Keratinocyte (primary cell): ENCODE data around the gene TMEM231. TPM values are rescaled to one million over a fixed set of nuclear protein-coding genes. Genes with fewer than 3 reads are reported as not detected.

Experiments used
- DNase-seq: peaks from one replicate; pipeline ENCODE4 v3.0.0-alpha.2; 2011; ENCODE audit warnings: low read depth, missing footprints, low spot score
- FAIRE-seq: peaks from 2 replicates; lab custom pipeline; 2011; peaks lifted over from hg19 to GRCh38; lab: Jason Lieb, UNC
- H2AFZ ChIP-seq: 2 replicates; pipeline ENCODE4 v1.6.0; 2012; ENCODE audit warnings: low read length, control low read depth, inconsistent platforms; ENCODE audit not compliant: control insufficient read depth
- H3K27ac ChIP-seq: 2 replicates; pipeline ENCODE4 v1.5.1; 2011; ENCODE audit warnings: low read length; ENCODE audit not compliant: control insufficient read depth, insufficient read depth
- H3K27me3 ChIP-seq: 3 replicates; pipeline ENCODE4 v1.6.0; 2011; ENCODE audit warnings: low read length; ENCODE audit not compliant: control insufficient read depth, insufficient read depth; ENCODE audit errors: extremely low read depth
- H3K36me3 ChIP-seq, 2 experiments: 2 replicates in 1 of 2; 3 replicates in 1 of 2; pipeline ENCODE4 v1.5.1; 2011; ENCODE audit warnings: low read length in 2 of 2, mild to moderate bottlenecking in 1 of 2; ENCODE audit not compliant: control insufficient read depth in 2 of 2, insufficient read depth in 2 of 2; ENCODE audit errors: extremely low read depth in 1 of 2
- H3K4me1 ChIP-seq: 3 replicates; pipeline ENCODE4 v1.5.1; 2011; ENCODE audit warnings: low read length; ENCODE audit not compliant: control insufficient read depth, insufficient read depth; ENCODE audit errors: extremely low read depth
- H3K4me2 ChIP-seq: 3 replicates; pipeline ENCODE4 v1.6.0; 2011; ENCODE audit warnings: low read depth, low read length; ENCODE audit not compliant: control insufficient read depth, insufficient read depth; ENCODE audit errors: extremely low read depth
- H3K4me3 ChIP-seq, 3 experiments: fragments of 200-600 bp in 1 of 3; sonication (generic) in 1 of 3; 2 replicates in 2 of 3; 3 replicates in 1 of 3; pipeline ENCODE4 v1.5.1; 2011 to 2016; ENCODE audit warnings: low read length in 3 of 3, mild to moderate bottlenecking in 3 of 3, control low read depth in 2 of 3, inconsistent platforms in 1 of 3, low read depth in 1 of 3, mixed read lengths in 1 of 3, mixed run types in 1 of 3, moderate library complexity in 1 of 3; ENCODE audit not compliant: control insufficient read depth in 2 of 3, insufficient read depth in 2 of 3; ENCODE audit errors: extremely low read depth in 1 of 3
- H3K79me2 ChIP-seq: 2 replicates; pipeline ENCODE4 v1.6.0; 2012; ENCODE audit warnings: low read length; ENCODE audit not compliant: control insufficient read depth, insufficient read depth
- H3K9ac ChIP-seq: 3 replicates; pipeline ENCODE4 v1.6.0; 2011; ENCODE audit warnings: low read length; ENCODE audit not compliant: control insufficient read depth, insufficient read depth; ENCODE audit errors: extremely low read depth
- H3K9me1 ChIP-seq: 3 replicates; pipeline ENCODE4 v1.6.0; 2011; ENCODE audit warnings: low read length; ENCODE audit not compliant: control insufficient read depth, insufficient read depth; ENCODE audit errors: extremely low read depth
- H3K9me3 ChIP-seq: 2 replicates; pipeline ENCODE4 v1.5.1; 2012; ENCODE audit warnings: low read depth, low read length; ENCODE audit not compliant: control insufficient read depth
- H4K20me1 ChIP-seq: 3 replicates; pipeline ENCODE4 v1.6.0; 2011; ENCODE audit warnings: low read length; ENCODE audit not compliant: control insufficient read depth, insufficient read depth; ENCODE audit errors: extremely low read depth
- CTCF ChIP-seq, 3 experiments: IDR thresholded peaks in 1 of 3; conservative IDR thresholded peaks in 1 of 3; optimal IDR thresholded peaks in 1 of 3; 2 replicates in 2 of 3; 3 replicates in 1 of 3; pipeline versions ENCODE3 to v1.5.1; 2011; ENCODE audit warnings: low read length in 3 of 3, mild to moderate bottlenecking in 3 of 3, moderate library complexity in 2 of 3, control low read depth in 1 of 3, inconsistent platforms in 1 of 3; ENCODE audit not compliant: insufficient read depth in 2 of 3; ENCODE audit errors: extremely low read depth in 1 of 3
- EZH2 ChIP-seq: IDR thresholded peaks from one replicate; pipeline ENCODE4 v1.6.1; 2012; ENCODE audit warnings: inconsistent platforms, mild to moderate bottlenecking, low read length, moderate library complexity
- dilution Hi-C: fragments of 300-500 bp; cut with MboI; formaldehyde crosslinking; loops from one replicate; pipeline ENCODE4 v1.7.0; 2020; ENCODE audit warnings: low sequenced_read_pairs; ENCODE audit not compliant: extremely low pct_ligation_motif_present
- polyA plus RNA-seq, 5 experiments: library from polyadenylated mRNA; depleted of rRNA in 3 of 5; stranded (reverse) in 3 of 5; stranded (forward) in 1 of 5; unstranded in 1 of 5; fragments of >200 nt; gene quantifications; 1 replicate in 1 of 5; 2 replicates in 3 of 5; 3 replicates in 1 of 5; pipeline versions ENCODE4 v1.2.1 to v1.2.3, GENCODE V29; 2011 to 2012; ENCODE audit warnings: missing spikeins in 2 of 5, low read depth in 1 of 5, low replicate concordance in 1 of 5

TMEM231 gene
- polyA plus RNA-seq, 1 donor (not counting 4 experiments of a cell fraction or from before 2014, with no cell fraction given), result 11.0 TPM

- H3K9me3 ChIP-seq, result no peaks in the 10 kb centered on the region
- no peak overlapping the region for H3K9ac ChIP-seq
- H3K4me2 ChIP-seq, result no peak overlapping the region
- dilution Hi-C loops, result no loop called here
- H3K4me1 ChIP-seq, result no peaks in the 10 kb centered on the region
- no peaks in the 10 kb centered on the region for H3K9me1 ChIP-seq
- H2AFZ ChIP-seq, result no peak overlapping the region
- no peak for TF ChIP-seq EZH2
- TF ChIP-seq CTCF (optimal IDR thresholded peaks at IDR 0.05 in 1 of 3, IDR thresholded peaks at IDR 0.05 in 1 of 3, conservative IDR thresholded peaks at IDR 0.05 in 1 of 3; ENCODE audit: extremely low read depth in 1 of 3, insufficient read depth in 2 of 3, low read length in 3 of 3), result no peak
- FAIRE-seq (no peak), DNase-seq (no peak)
- H3K36me3 ChIP-seq, result peaks cover 6 to 12% of the 10 kb centered on the region in 2 experiments
- no peaks in the 10 kb centered on the region for H4K20me1 ChIP-seq
- H3K27me3 ChIP-seq, result no peaks in the 10 kb centered on the region
- H3K27ac ChIP-seq, result no peak overlapping the region
- H3K79me2 ChIP-seq, result no peaks in the 10 kb centered on the region
- no peak overlapping the region for H3K4me3 ChIP-seq
Measured at GRCh38 chr16:75579281-75579834, 23.3 kb upstream of the TMEM231 start.

GRCh38 chr16:75578725-75579124 is 22.7 kb upstream of the TMEM231 start:
- Histone ChIP-seq H3K9me1 (no peaks in the 10 kb centered on the region), H3K36me3 (peaks cover 9 to 16% of the 10 kb centered on the region in 2 experiments), H3K9ac (no peak overlapping the region), H3K79me2 (no peaks in the 10 kb centered on the region), H2AFZ (no peak overlapping the region), H3K4me1 (no peaks in the 10 kb centered on the region), H4K20me1 (no peaks in the 10 kb centered on the region), H3K4me3 (no peak overlapping the region), H3K27ac (no peak overlapping the region), H3K9me3 (no peaks in the 10 kb centered on the region), H3K27me3 (no peaks in the 10 kb centered on the region), H3K4me2 (no peak overlapping the region)
- no peak for TF ChIP-seq CTCF (optimal IDR thresholded peaks at IDR 0.05 in 1 of 3, IDR thresholded peaks at IDR 0.05 in 1 of 3, conservative IDR thresholded peaks at IDR 0.05 in 1 of 3; ENCODE audit: extremely low read depth in 1 of 3, insufficient read depth in 2 of 3, low read length in 3 of 3)
- no peak for TF ChIP-seq EZH2
- dilution Hi-C loops, result no loop called here
- no peak for DNase-seq
- no peak for FAIRE-seq
